ENCODE data around the gene KIF3C. TPM values are rescaled to one million over a fixed set of nuclear protein-coding genes. Genes with fewer than 3 reads are reported as not detected.
"Not testable (repeated sequence)": the region's sequence is repeated elsewhere in the genome, so short reads cannot be mapped to it uniquely, and the experiment has no call there.

KIF3C gene
- polyA plus RNA-seq (2013, experiment 1 of 2), result 24.5 TPM
- 25.7 TPM for polyA plus RNA-seq (2013, experiment 2 of 2)

DNA sequence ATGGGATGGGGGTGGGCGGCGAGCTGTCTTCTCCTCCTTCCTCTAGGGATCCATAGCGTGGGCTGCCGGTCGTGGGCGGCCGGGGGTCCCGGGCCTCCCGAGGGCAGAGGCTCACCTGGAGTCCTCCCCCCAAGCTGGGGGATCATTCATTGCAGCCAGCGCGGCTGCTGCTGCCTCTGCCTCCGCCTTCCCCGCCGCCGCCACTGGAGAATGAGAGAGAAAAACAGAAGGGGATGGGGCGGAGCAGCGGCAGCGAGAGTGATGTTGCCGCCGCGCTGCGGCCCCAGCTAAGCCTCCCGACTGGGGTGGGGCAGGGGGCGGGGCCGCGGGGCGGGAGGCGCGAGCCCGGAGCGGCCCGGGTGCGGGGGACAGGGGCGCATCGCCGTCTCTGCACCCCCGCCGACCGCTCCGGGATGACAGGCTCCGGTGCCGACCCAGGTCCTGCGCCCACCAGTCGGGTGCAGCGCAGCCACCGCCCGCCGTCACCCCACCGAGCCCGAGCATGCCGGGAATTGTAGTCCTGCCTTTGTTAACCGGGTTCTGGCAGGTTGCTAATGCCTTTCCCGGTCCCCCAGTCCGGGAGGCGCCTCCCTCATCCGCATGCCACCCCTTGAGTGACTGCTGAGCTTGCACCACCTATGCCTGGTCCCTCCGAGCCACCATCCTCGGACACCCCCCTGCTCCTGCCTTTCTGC lies at the start of gene KIF3C:
Gene KIF3C (minus strand): TSS at position 225 of the 695 bp plus-strand sequence. CDS start 580 bp downstream, outside the sequence.
- Histone ChIP-seq H4K8ac (ENCODE audit: low read depth, low read length) (peak within 1 kb of the TSS; percentile 77), H3K4ac (ENCODE audit: low read length) (peak within 1 kb of the TSS; percentile 38), H3K36me3 (replicated peaks in 1 of 2; ENCODE audit: control insufficient read depth in 2 of 2, insufficient read depth in 2 of 2, low read length in 2 of 2) (peaks cover 2 to 29% of the 10 kb centered on the region in 2 donors), H3K4me3 (ENCODE audit: low read length in 2 of 2) (peak within 1 kb of the TSS; percentile 71 to 91), H2BK12ac (ENCODE audit: low read length) (peak within 1 kb of the TSS; percentile 59), H3K4me2 (ENCODE audit: insufficient read depth, low read length, poor library complexity, severe bottlenecking) (peak within 1 kb of the TSS; percentile 85), H3K9me3 (replicated peaks in 1 of 2; ENCODE audit: control insufficient read depth in 2 of 2, insufficient read depth in 1 of 2, low read depth in 1 of 2, low read length in 2 of 2) (no peaks in the 10 kb centered on the region), H2BK5ac (ENCODE audit: low read length) (peak within 1 kb of the TSS; percentile 78), H2BK15ac (ENCODE audit: low read length) (peak within 1 kb of the TSS; percentile 95), H3K23ac (ENCODE audit: low read depth, low read length, poor library complexity) (peak within 1 kb of the TSS; percentile 92), H3K14ac (ENCODE audit: low read length) (peak within 1 kb of the TSS; percentile 83), H3K27me3 (ENCODE audit: control insufficient read depth in 3 of 3, insufficient read depth in 3 of 3, low read depth in 1 of 3, low read length in 3 of 3) (peaks cover 0 to 5% (median 0%) of the 10 kb centered on the region in 3 experiments), H3K27ac (replicated peaks; ENCODE audit: low read length) (peak within 1 kb of the TSS; percentile 72), H3K18ac (ENCODE audit: low read length) (peak within 1 kb of the TSS; percentile 98), H3K4me1 (ENCODE audit: control insufficient read depth in 2 of 2, insufficient read depth in 1 of 2, low read depth in 1 of 2, low read length in 2 of 2) (peaks cover 22 to 30% of the 10 kb centered on the region in 2 donors), H2AK5ac (ENCODE audit: low read depth, low read length) (peak within 1 kb of the TSS; percentile 82), H3K9ac (ENCODE audit: low read depth, low read length, poor library complexity) (peak within 1 kb of the TSS; percentile 93), H2AFZ (ENCODE audit: low read length) (peak within 1 kb of the TSS; percentile 87), H3K79me1 (ENCODE audit: low read depth, low read length) (peaks cover 11% of the 10 kb centered on the region), H4K91ac (ENCODE audit: low read depth, low read length, poor library complexity) (peak within 1 kb of the TSS; percentile 74), H2BK120ac (ENCODE audit: low read depth, low read length) (peak within 1 kb of the TSS; percentile 11)
- peak; percentile 72 for DNase-seq (ENCODE audit: low spot score)
- WGBS, 2 donors (ENCODE audit: extremely low coverage in 2 of 2, insufficient read length in 2 of 2, insufficient replicate concordance in 1 of 2), result no CpG with 5 or more reads among the region's 58 CpGs

- DNase-seq (ENCODE audit: low spot score); H3K4ac ChIP-seq (ENCODE audit: low read length); H3K4me1 ChIP-seq (ENCODE audit: control insufficient read depth in 2 of 2, insufficient read depth in 1 of 2, low read depth in 1 of 2, low read length in 2 of 2); H3K14ac ChIP-seq (ENCODE audit: low read length); H2AK5ac ChIP-seq (ENCODE audit: low read depth, low read length); H4K91ac ChIP-seq (ENCODE audit: low read depth, low read length, poor library complexity); H2BK12ac ChIP-seq (ENCODE audit: low read length); H2BK5ac ChIP-seq (ENCODE audit: low read length); H3K27me3 ChIP-seq (ENCODE audit: control insufficient read depth in 3 of 3, insufficient read depth in 3 of 3, low read depth in 1 of 3, low read length in 3 of 3); H3K4me2 ChIP-seq (ENCODE audit: insufficient read depth, low read length, poor library complexity, severe bottlenecking); H2AFZ ChIP-seq (ENCODE audit: low read length); H3K27ac ChIP-seq (replicated peaks; ENCODE audit: low read length); H3K18ac ChIP-seq (ENCODE audit: low read length); H3K9ac ChIP-seq (ENCODE audit: low read depth, low read length, poor library complexity); H3K9me3 ChIP-seq (replicated peaks in 1 of 2; ENCODE audit: control insufficient read depth in 2 of 2, insufficient read depth in 1 of 2, low read depth in 1 of 2, low read length in 2 of 2); H3K36me3 ChIP-seq (replicated peaks in 1 of 2; ENCODE audit: control insufficient read depth in 2 of 2, insufficient read depth in 2 of 2, low read length in 2 of 2); H3K23ac ChIP-seq (ENCODE audit: low read depth, low read length, poor library complexity); H4K8ac ChIP-seq (ENCODE audit: low read depth, low read length); H3K79me1 ChIP-seq (ENCODE audit: low read depth, low read length); H2BK15ac ChIP-seq (ENCODE audit: low read length); H3K4me3 ChIP-seq (ENCODE audit: low read length in 2 of 2); H2BK120ac ChIP-seq (ENCODE audit: low read depth, low read length): not testable (repeated sequence)
- WGBS, 2 donors (ENCODE audit: extremely low coverage in 2 of 2, insufficient read length in 2 of 2, insufficient replicate concordance in 1 of 2), result no CpG with 5 or more reads among the region's 16 CpGs
Observed at GRCh38 chr2:26028083-26028482, 45.8 kb upstream of the KIF3C start.

DNA sequence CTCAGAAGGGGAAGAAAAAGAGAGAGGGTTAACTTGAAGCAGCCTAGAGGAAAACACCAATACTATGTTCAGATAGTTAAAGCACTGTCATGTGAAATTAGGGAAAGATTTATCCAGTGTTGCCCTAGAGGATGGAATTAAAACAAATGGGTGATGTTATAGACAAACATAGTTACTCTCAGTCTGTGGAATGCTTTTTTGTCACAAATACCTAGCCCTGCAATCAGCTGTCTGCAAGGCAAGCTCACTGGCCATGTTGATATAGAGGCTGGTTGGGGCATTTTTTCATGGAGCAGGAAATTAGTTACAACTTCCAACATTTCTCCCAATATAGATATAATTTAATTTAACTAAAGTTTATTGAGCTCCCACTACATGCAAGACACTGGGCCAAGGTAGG lies 43.2 kb upstream of the KIF3C start:
- no peak overlapping the region for H3K23ac ChIP-seq (ENCODE audit: low read depth, low read length, poor library complexity)
- no peak overlapping the region for H4K8ac ChIP-seq (ENCODE audit: low read depth, low read length)
- no peak for DNase-seq (ENCODE audit: low spot score)
- H3K36me3 ChIP-seq (replicated peaks in 1 of 2; ENCODE audit: control insufficient read depth in 2 of 2, insufficient read depth in 2 of 2, low read length in 2 of 2), result no peaks in the 10 kb centered on the region
- no peaks in the 10 kb centered on the region for H3K9me3 ChIP-seq (replicated peaks in 1 of 2; ENCODE audit: control insufficient read depth in 2 of 2, insufficient read depth in 1 of 2, low read depth in 1 of 2, low read length in 2 of 2)
- H2BK15ac ChIP-seq (ENCODE audit: low read length), result no peak overlapping the region
- H2BK120ac ChIP-seq (ENCODE audit: low read depth, low read length), result no peak overlapping the region
- no peaks in the 10 kb centered on the region for H3K27me3 ChIP-seq (ENCODE audit: control insufficient read depth in 3 of 3, insufficient read depth in 3 of 3, low read depth in 1 of 3, low read length in 3 of 3)
- no peak overlapping the region for H3K18ac ChIP-seq (ENCODE audit: low read length)
- H2AK5ac ChIP-seq (ENCODE audit: low read depth, low read length), result no peak overlapping the region
- H3K4me1 ChIP-seq (ENCODE audit: control insufficient read depth in 2 of 2, insufficient read depth in 1 of 2, low read depth in 1 of 2, low read length in 2 of 2), result no peaks in the 10 kb centered on the region
- H3K79me1 ChIP-seq (ENCODE audit: low read depth, low read length), result no peaks in the 10 kb centered on the region
- no peak overlapping the region for H2AFZ ChIP-seq (ENCODE audit: low read length)
- H3K4me3 ChIP-seq (ENCODE audit: low read length in 2 of 2), result no peak overlapping the region
- no peak overlapping the region for H3K14ac ChIP-seq (ENCODE audit: low read length)
- no peak overlapping the region for H2BK12ac ChIP-seq (ENCODE audit: low read length)
- no peak overlapping the region for H3K9ac ChIP-seq (ENCODE audit: low read depth, low read length, poor library complexity)
- no peak overlapping the region for H3K27ac ChIP-seq (replicated peaks; ENCODE audit: low read length)
- no peak overlapping the region for H3K4ac ChIP-seq (ENCODE audit: low read length)
- H2BK5ac ChIP-seq (ENCODE audit: low read length), result no peak overlapping the region
- H4K91ac ChIP-seq (ENCODE audit: low read depth, low read length, poor library complexity), result no peak overlapping the region
- H3K4me2 ChIP-seq (ENCODE audit: insufficient read depth, low read length, poor library complexity, severe bottlenecking), result no peak overlapping the region

- no peak overlapping the region for H3K23ac ChIP-seq (ENCODE audit: low read depth, low read length, poor library complexity)
- H3K18ac ChIP-seq (ENCODE audit: low read length), result no peak overlapping the region
- H3K14ac ChIP-seq (ENCODE audit: low read length), result no peak overlapping the region
- H3K4me2 ChIP-seq (ENCODE audit: insufficient read depth, low read length, poor library complexity, severe bottlenecking), result no peak overlapping the region
- H3K9ac ChIP-seq (ENCODE audit: low read depth, low read length, poor library complexity), result no peak overlapping the region
- H2BK120ac ChIP-seq (ENCODE audit: low read depth, low read length), result no peak overlapping the region
- H3K36me3 ChIP-seq (replicated peaks in 1 of 2; ENCODE audit: control insufficient read depth in 2 of 2, insufficient read depth in 2 of 2, low read length in 2 of 2), result no peaks in the 10 kb centered on the region
- H2AFZ ChIP-seq (ENCODE audit: low read length), result no peak overlapping the region
- no peak overlapping the region for H2AK5ac ChIP-seq (ENCODE audit: low read depth, low read length)
- no peak overlapping the region for H2BK15ac ChIP-seq (ENCODE audit: low read length)
- no peak overlapping the region for H3K4ac ChIP-seq (ENCODE audit: low read length)
- H4K8ac ChIP-seq (ENCODE audit: low read depth, low read length), result no peak overlapping the region
- no peaks in the 10 kb centered on the region for H3K9me3 ChIP-seq (replicated peaks in 1 of 2; ENCODE audit: control insufficient read depth in 2 of 2, insufficient read depth in 1 of 2, low read depth in 1 of 2, low read length in 2 of 2)
- no peak overlapping the region for H2BK12ac ChIP-seq (ENCODE audit: low read length)
- H3K4me1 ChIP-seq (ENCODE audit: control insufficient read depth in 2 of 2, insufficient read depth in 1 of 2, low read depth in 1 of 2, low read length in 2 of 2), result no peaks in the 10 kb centered on the region
- H4K91ac ChIP-seq (ENCODE audit: low read depth, low read length, poor library complexity), result no peak overlapping the region
- H2BK5ac ChIP-seq (ENCODE audit: low read length), result no peak overlapping the region
- no peak overlapping the region for H3K4me3 ChIP-seq (ENCODE audit: low read length in 2 of 2)
- WGBS, 2 donors (ENCODE audit: extremely low coverage in 2 of 2, insufficient read length in 2 of 2, insufficient replicate concordance in 1 of 2), result no CpG with 5 or more reads among the region's 2 CpGs
- no peak overlapping the region for H3K27ac ChIP-seq (replicated peaks; ENCODE audit: low read length)
- no peaks in the 10 kb centered on the region for H3K79me1 ChIP-seq (ENCODE audit: low read depth, low read length)
- H3K27me3 ChIP-seq (ENCODE audit: control insufficient read depth in 3 of 3, insufficient read depth in 3 of 3, low read depth in 1 of 3, low read length in 3 of 3), result no peaks in the 10 kb centered on the region
- DNase-seq (ENCODE audit: low spot score), result no peak
Observed at GRCh38 chr2:26024260-26024659, 42.0 kb upstream of the KIF3C start.
